Stimulated activated CD8-positive, alpha-beta memory T cell treated with anti-CD3 and anti-CD28 coated beads, Interleukin-7, amount 100 ng/mL, for 48 hours (primary cell): ENCODE data around the gene SLC7A10.

Experiments used
- DNase-seq, 2 donors: peaks; one replicate each; pipeline ENCODE4 v3.0.0-alpha.2; 2020; ENCODE audit warnings: low read depth in 1 of 2; ENCODE audit errors: extremely low read depth in 1 of 2

Gene SLC7A10

GRCh38 chr19:33255781-33256180, 30.1 kb upstream of the SLC7A10 start:
- DNase-seq, result no peak

- DNase-seq, result no peak
These were observed 28.7 kb upstream of the SLC7A10 start for GRCh38 chr19:33254245-33254824.

- DNase-seq, result no peak
These were observed 27.3 kb upstream of the SLC7A10 start for GRCh38 chr19:33252971-33253370.

GRCh38 chr19:33252418-33252962, 26.8 kb upstream of the SLC7A10 start:
- no peak for DNase-seq

GRCh38 chr19:33251526-33252090, 26.0 kb upstream of the SLC7A10 start:
- no peak for DNase-seq

GRCh38 chr19:33251076-33251475, 25.4 kb upstream of the SLC7A10 start:
- no peak for DNase-seq

GRCh38 chr19:33250500-33250899, 24.9 kb upstream of the SLC7A10 start:
- no peak for DNase-seq

GRCh38 chr19:33249740-33250366, 24.2 kb upstream of the SLC7A10 start:
- DNase-seq, result no peak

GRCh38 chr19:33248954-33249613, 23.4 kb upstream of the SLC7A10 start:
- no peak for DNase-seq

GRCh38 chr19:33248553-33248953, 22.9 kb upstream of the SLC7A10 start:
- no peak for DNase-seq

- DNase-seq, result no peak
These were observed 22.5 kb upstream of the SLC7A10 start for GRCh38 chr19:33248104-33248503.

- DNase-seq, result no peak
These were observed 21.8 kb upstream of the SLC7A10 start for GRCh38 chr19:33247441-33247819.

- DNase-seq, result no peak
These were observed 21.2 kb upstream of the SLC7A10 start for GRCh38 chr19:33246709-33247440.

GRCh38 chr19:33245948-33246708, 20.5 kb upstream of the SLC7A10 start:
- DNase-seq, result no peak

GRCh38 chr19:33242911-33243310, 17.3 kb upstream of the SLC7A10 start:
- no peak for DNase-seq

GRCh38 chr19:33242131-33242530, 16.5 kb upstream of the SLC7A10 start:
- no peak for DNase-seq

GRCh38 chr19:33241530-33242101, 16.0 kb upstream of the SLC7A10 start:
- DNase-seq, result peak in 1 of 2 donors; percentile 11

- no peak for DNase-seq
These were observed 15.5 kb upstream of the SLC7A10 start for GRCh38 chr19:33241091-33241529.

- DNase-seq, result no peak
These were observed 14.6 kb upstream of the SLC7A10 start for GRCh38 chr19:33240181-33240771.
